ENCODE measurements around the gene PTPN4. TPM values are rescaled to one million over a fixed set of nuclear protein-coding genes. Genes with fewer than 3 reads are reported as not detected.
A peak's percentile ranks its signal among the peaks of the same experiment; 100 is the strongest.

Gene PTPN4
- total RNA-seq, 2 donors from 2014 or later: 52.6 to 69.8 TPM

- no peaks in the 10 kb centered on the region for H3K27me3 Mint-ChIP-seq (ENCODE audit: insufficient read depth)
- Histone ChIP-seq H3K36me3 (ENCODE audit: control insufficient read depth, insufficient read depth, low read length) (peaks cover 41% of the 10 kb centered on the region), H3K27ac (ENCODE audit: low read depth, low read length) (no peak overlapping the region), H3K27me3 (ENCODE audit: control insufficient read depth, insufficient read depth, low read length, poor library complexity, severe bottlenecking) (no peaks in the 10 kb centered on the region), H3K9ac (ENCODE audit: extremely low read depth, low read length, poor library complexity, severe bottlenecking) (no peak overlapping the region), H3K4me1 (ENCODE audit: control insufficient read depth, insufficient read depth, low read length) (no peaks in the 10 kb centered on the region), H3K4me3 (ENCODE audit: low read length) (no peak overlapping the region), H3K9me3 (ENCODE audit: control insufficient read depth, low read length) (no peaks in the 10 kb centered on the region)
- H3K27ac Mint-ChIP-seq: no peak overlapping the region
- no peaks in the 10 kb centered on the region for H3K4me1 Mint-ChIP-seq
- H3K9me3 Mint-ChIP-seq: no peaks in the 10 kb centered on the region
- peaks cover 48% of the 10 kb centered on the region for H3K36me3 Mint-ChIP-seq (ENCODE audit: low read depth)
- H3K4me3 Mint-ChIP-seq: no peak overlapping the region
- 100% methylated on average over 2 of the region's 2 CpGs; no CpG with 5 or more reads in 1 of the 2 experiments for WGBS, 2 experiments (ENCODE audit: insufficient coverage in 1 of 2, insufficient read length in 1 of 2)
- no peak for TF ChIP-seq CTCF (conservative IDR thresholded peaks at IDR 0.05)
- DNase-seq: no peak
These were observed 141.3 kb downstream of the PTPN4 start for GRCh38 chr2:119901013-119901412.

DNA sequence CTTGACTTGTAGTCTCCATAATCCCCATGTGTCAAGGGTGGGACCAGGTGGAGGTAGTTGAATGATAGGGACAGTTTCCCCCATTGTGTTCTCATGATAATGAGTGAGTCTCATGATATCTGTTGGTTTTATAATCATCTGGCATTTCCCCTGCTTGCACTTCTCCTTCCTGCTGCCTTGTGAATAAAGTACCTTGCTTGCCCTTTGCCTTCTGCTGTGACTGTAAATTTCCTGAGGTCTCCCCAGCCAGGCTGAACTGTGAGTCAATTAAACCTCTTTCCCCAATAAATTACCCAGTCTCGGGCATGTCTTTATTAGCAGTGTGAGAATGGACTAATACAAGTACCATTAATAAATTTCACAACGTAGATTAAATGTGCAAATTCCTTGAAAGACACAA is 150.8 kb downstream of the PTPN4 start:
- no peak overlapping the region for H3K27ac ChIP-seq (ENCODE audit: low read depth, low read length)
- H3K36me3 ChIP-seq (ENCODE audit: control insufficient read depth, insufficient read depth, low read length): peaks cover 7% of the 10 kb centered on the region
- H3K4me3 Mint-ChIP-seq: no peak overlapping the region
- H3K27ac Mint-ChIP-seq: no peak overlapping the region
- peaks cover 6% of the 10 kb centered on the region for H3K9me3 ChIP-seq (ENCODE audit: control insufficient read depth, low read length)
- no CpG with 5 or more reads among the region's 2 CpGs for WGBS, 2 experiments (ENCODE audit: insufficient coverage in 1 of 2, insufficient read length in 1 of 2)
- no peaks in the 10 kb centered on the region for H3K27me3 Mint-ChIP-seq (ENCODE audit: insufficient read depth)
- peaks cover 45% of the 10 kb centered on the region for H3K36me3 Mint-ChIP-seq (ENCODE audit: low read depth)
- H3K4me1 ChIP-seq (ENCODE audit: control insufficient read depth, insufficient read depth, low read length): peaks cover 7% of the 10 kb centered on the region
- no peak for DNase-seq
- H3K9me3 Mint-ChIP-seq: no peaks in the 10 kb centered on the region
- peaks cover 4% of the 10 kb centered on the region for H3K4me1 Mint-ChIP-seq
- H3K27me3 ChIP-seq (ENCODE audit: control insufficient read depth, insufficient read depth, low read length, poor library complexity, severe bottlenecking): no peaks in the 10 kb centered on the region
- no peak overlapping the region for H3K9ac ChIP-seq (ENCODE audit: extremely low read depth, low read length, poor library complexity, severe bottlenecking)
- H3K4me3 ChIP-seq (ENCODE audit: low read length): peak overlapping the region; percentile 19
- no peak for TF ChIP-seq CTCF (conservative IDR thresholded peaks at IDR 0.05)

GRCh38 chr2:119914266-119914665 is 154.5 kb downstream of the PTPN4 start:
- Mint-ChIP-seq H3K36me3 (ENCODE audit: low read depth) (peaks cover 28% of the 10 kb centered on the region), H3K9me3 (no peaks in the 10 kb centered on the region), H3K27me3 (ENCODE audit: insufficient read depth) (no peaks in the 10 kb centered on the region), H3K4me1 (peaks cover 4% of the 10 kb centered on the region), H3K27ac (no peak overlapping the region), H3K4me3 (no peak overlapping the region)
- H3K4me3 ChIP-seq (ENCODE audit: low read length): peak overlapping the region; percentile 47
- H3K9ac ChIP-seq (ENCODE audit: extremely low read depth, low read length, poor library complexity, severe bottlenecking): no peak overlapping the region
- no peak overlapping the region for H3K27ac ChIP-seq (ENCODE audit: low read depth, low read length)
- H3K9me3 ChIP-seq (ENCODE audit: control insufficient read depth, low read length): peaks cover 6% of the 10 kb centered on the region
- no peak for TF ChIP-seq CTCF (conservative IDR thresholded peaks at IDR 0.05)
- H3K27me3 ChIP-seq (ENCODE audit: control insufficient read depth, insufficient read depth, low read length, poor library complexity, severe bottlenecking): no peaks in the 10 kb centered on the region
- DNase-seq: no peak
- peaks cover 7% of the 10 kb centered on the region for H3K36me3 ChIP-seq (ENCODE audit: control insufficient read depth, insufficient read depth, low read length)
- H3K4me1 ChIP-seq (ENCODE audit: control insufficient read depth, insufficient read depth, low read length): peaks cover 7% of the 10 kb centered on the region
- 96% methylated on average over 1 of the region's 1 CpG; no CpG with 5 or more reads in 1 of the 2 experiments for whole genome bisulfite sequencing, 2 experiments (ENCODE audit: insufficient coverage in 1 of 2, insufficient read length in 1 of 2)

All from endodermal cell (in vitro differentiated cells).